ENCODE measurements around the gene SCYGR3. TPM values are rescaled to one million over a fixed set of nuclear protein-coding genes. Genes with fewer than 3 reads are reported as not detected.
"Not testable (repeated sequence)": the region's sequence is repeated elsewhere in the genome, so short reads cannot be mapped to it uniquely, and the experiment has no call there.

SCYGR3 gene
- total and polyA plus RNA-seq, 4 donors = not detected

GRCh38 chr2:227598835-227599503 lies 15.7 kb downstream of the SCYGR3 start, which contains the start of gene SCYGR2:
SCYGR2 (plus strand) TSS chr2:227598893; CDS start chr2:227598893, 0 bp downstream.
- H3K4me3 ChIP-seq (ENCODE audit: low read depth in 1 of 3, low read length in 3 of 3); H3K27ac ChIP-seq (ENCODE audit: low read depth in 1 of 2, low read length in 2 of 2); H3K9me3 ChIP-seq (ENCODE audit: control insufficient read depth in 4 of 4, low read length in 3 of 4); H3K9ac ChIP-seq (ENCODE audit: low read depth in 1 of 2, low read length in 2 of 2); H3K27me3 ChIP-seq (ENCODE audit: control insufficient read depth in 4 of 4, insufficient read depth in 4 of 4, low read length in 3 of 4); H3K4me1 ChIP-seq (ENCODE audit: control insufficient read depth in 4 of 4, insufficient read depth in 4 of 4, low read length in 3 of 4); DNase-seq (ENCODE audit: low spot score); H3K36me3 ChIP-seq (ENCODE audit: control insufficient read depth in 4 of 4, insufficient read depth in 3 of 4, low read depth in 1 of 4, low read length in 3 of 4): not testable (repeated sequence)
- WGBS = 86% methylated on average over 16 of the region's 16 CpGs

- TF ChIP-seq YY1 (IDR thresholded peaks at IDR 0.05) (no peak), RXRA (IDR thresholded peaks at IDR 0.05) (no peak), EGR1 (IDR thresholded peaks at IDR 0.05; ENCODE audit: low read depth in 2 of 2) (no peak), RAD21 (IDR thresholded peaks at IDR 0.05) (no peak), SP1 (IDR thresholded peaks at IDR 0.05) (no peak), HNF4A (conservative IDR thresholded peaks at IDR 0.05) (no peak)
- TF ChIP-seq, protein P1, sequence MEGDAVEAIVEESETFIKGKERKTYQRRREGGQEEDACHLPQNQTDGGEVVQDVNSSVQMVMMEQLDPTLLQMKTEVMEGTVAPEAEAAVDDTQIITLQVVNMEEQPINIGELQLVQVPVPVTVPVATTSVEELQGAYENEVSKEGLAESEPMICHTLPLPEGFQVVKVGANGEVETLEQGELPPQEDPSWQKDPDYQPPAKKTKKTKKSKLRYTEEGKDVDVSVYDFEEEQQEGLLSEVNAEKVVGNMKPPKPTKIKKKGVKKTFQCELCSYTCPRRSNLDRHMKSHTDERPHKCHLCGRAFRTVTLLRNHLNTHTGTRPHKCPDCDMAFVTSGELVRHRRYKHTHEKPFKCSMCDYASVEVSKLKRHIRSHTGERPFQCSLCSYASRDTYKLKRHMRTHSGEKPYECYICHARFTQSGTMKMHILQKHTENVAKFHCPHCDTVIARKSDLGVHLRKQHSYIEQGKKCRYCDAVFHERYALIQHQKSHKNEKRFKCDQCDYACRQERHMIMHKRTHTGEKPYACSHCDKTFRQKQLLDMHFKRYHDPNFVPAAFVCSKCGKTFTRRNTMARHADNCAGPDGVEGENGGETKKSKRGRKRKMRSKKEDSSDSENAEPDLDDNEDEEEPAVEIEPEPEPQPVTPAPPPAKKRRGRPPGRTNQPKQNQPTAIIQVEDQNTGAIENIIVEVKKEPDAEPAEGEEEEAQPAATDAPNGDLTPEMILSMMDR (IDR thresholded peaks at IDR 0.05; ENCODE audit: low read depth, low read length, missing input control) = no peak
- no peak overlapping the region for H3K4me3 ChIP-seq (ENCODE audit: low read depth in 1 of 3, low read length in 3 of 3)
- peaks cover 0 to 2% (median 0%) of the 10 kb centered on the region in 4 donors for H3K27me3 ChIP-seq (ENCODE audit: control insufficient read depth in 4 of 4, insufficient read depth in 4 of 4, low read length in 3 of 4)
- no peak overlapping the region for H3K9ac ChIP-seq (ENCODE audit: low read depth in 1 of 2, low read length in 2 of 2)
- DNase-seq (ENCODE audit: low spot score) = no peak
- no peaks in the 10 kb centered on the region for H3K36me3 ChIP-seq (ENCODE audit: control insufficient read depth in 4 of 4, insufficient read depth in 3 of 4, low read depth in 1 of 4, low read length in 3 of 4)
- H3K9me3 ChIP-seq (ENCODE audit: control insufficient read depth in 4 of 4, low read length in 3 of 4) = no peaks in the 10 kb centered on the region
- H3K27ac ChIP-seq (ENCODE audit: low read depth in 1 of 2, low read length in 2 of 2) = no peak overlapping the region
- H3K4me1 ChIP-seq (ENCODE audit: control insufficient read depth in 4 of 4, insufficient read depth in 4 of 4, low read length in 3 of 4) = no peaks in the 10 kb centered on the region
- 70% methylated on average over 4 of the region's 4 CpGs for WGBS
Observed at GRCh38 chr2:227597998-227598397, 16.6 kb downstream of the SCYGR3 start.

- no peak for DNase-seq (ENCODE audit: low spot score)
- no peak overlapping the region for H3K9ac ChIP-seq (ENCODE audit: low read depth in 1 of 2, low read length in 2 of 2)
- no peak overlapping the region for H3K27ac ChIP-seq (ENCODE audit: low read depth in 1 of 2, low read length in 2 of 2)
- no peak for TF ChIP-seq YY1 (IDR thresholded peaks at IDR 0.05)
- H3K36me3 ChIP-seq (ENCODE audit: control insufficient read depth in 4 of 4, insufficient read depth in 3 of 4, low read depth in 1 of 4, low read length in 3 of 4) = no peaks in the 10 kb centered on the region
- no peaks in the 10 kb centered on the region for H3K9me3 ChIP-seq (ENCODE audit: control insufficient read depth in 4 of 4, low read length in 3 of 4)
- no peak overlapping the region for H3K4me3 ChIP-seq (ENCODE audit: low read depth in 1 of 3, low read length in 3 of 3)
- H3K27me3 ChIP-seq (ENCODE audit: control insufficient read depth in 4 of 4, insufficient read depth in 4 of 4, low read length in 3 of 4) = peaks cover 0 to 2% (median 0%) of the 10 kb centered on the region in 4 donors
- H3K4me1 ChIP-seq (ENCODE audit: control insufficient read depth in 4 of 4, insufficient read depth in 4 of 4, low read length in 3 of 4) = no peaks in the 10 kb centered on the region
Observed at GRCh38 chr2:227597036-227597435, 17.6 kb downstream of the SCYGR3 start.

DNA sequence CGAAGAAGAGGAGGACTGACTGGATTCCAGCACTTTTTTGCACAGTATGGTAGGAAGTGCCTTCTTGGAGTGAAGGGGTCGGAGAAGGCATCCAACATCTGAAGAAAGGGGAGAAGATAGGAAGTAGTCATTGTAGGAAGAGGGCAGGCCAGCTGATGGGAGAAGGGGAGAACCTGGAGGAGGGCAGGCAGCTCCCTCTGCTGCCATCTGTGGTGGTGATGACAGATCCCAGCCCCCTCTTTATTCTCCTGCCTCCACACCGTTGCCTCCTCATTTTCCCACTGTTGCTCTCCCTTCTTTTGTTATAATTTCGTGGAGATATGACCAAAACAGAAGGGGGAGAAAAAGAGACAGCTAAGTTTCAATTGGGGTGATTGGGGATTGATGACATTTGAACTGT lies 18.8 kb downstream of the SCYGR3 start:
- WGBS = 63% methylated on average over 4 of the region's 4 CpGs
- no peak for TF ChIP-seq NR2F2 (IDR thresholded peaks at IDR 0.05)
- TF ChIP-seq TAF1 (conservative IDR thresholded peaks at IDR 0.05) = no peak
- TF ChIP-seq FOXA1 (IDR thresholded peaks at IDR 0.05) = no peak
- TF ChIP-seq SP1 (IDR thresholded peaks at IDR 0.05) = no peak
- no peak for TF ChIP-seq HNF4A (conservative IDR thresholded peaks at IDR 0.05)
- TF ChIP-seq, protein P1 (IDR thresholded peaks at IDR 0.05; ENCODE audit: low read depth, low read length, missing input control) = no peak
- no peak for TF ChIP-seq EGR1 (IDR thresholded peaks at IDR 0.05; ENCODE audit: low read depth in 2 of 2)
- TF ChIP-seq YY1 (IDR thresholded peaks at IDR 0.05) = no peak
- TF ChIP-seq REST (IDR thresholded peaks at IDR 0.05) = no peak
- TF ChIP-seq MAX (IDR thresholded peaks at IDR 0.05) = no peak
- TF ChIP-seq RAD21 (IDR thresholded peaks at IDR 0.05) = no peak
- TF ChIP-seq HNF4G (IDR thresholded peaks at IDR 0.05) = no peak

More for the DNA sequence above, 18.8 kb downstream of the SCYGR3 start:
- Histone ChIP-seq H3K4me3 (ENCODE audit: low read depth in 1 of 3, low read length in 3 of 3) (no peak overlapping the region), H3K27ac (ENCODE audit: low read depth in 1 of 2, low read length in 2 of 2) (no peak overlapping the region), H3K4me1 (ENCODE audit: control insufficient read depth in 4 of 4, insufficient read depth in 4 of 4, low read length in 3 of 4) (no peaks in the 10 kb centered on the region), H3K9ac (ENCODE audit: low read depth in 1 of 2, low read length in 2 of 2) (no peak overlapping the region), H3K27me3 (ENCODE audit: control insufficient read depth in 4 of 4, insufficient read depth in 4 of 4, low read length in 3 of 4) (peaks cover 0 to 2% (median 0%) of the 10 kb centered on the region in 4 donors), H3K36me3 (ENCODE audit: control insufficient read depth in 4 of 4, insufficient read depth in 3 of 4, low read depth in 1 of 4, low read length in 3 of 4) (no peaks in the 10 kb centered on the region), H3K9me3 (ENCODE audit: control insufficient read depth in 4 of 4, low read length in 3 of 4) (no peaks in the 10 kb centered on the region)
- no peak for DNase-seq (ENCODE audit: low spot score)
